Effector memory CD4-positive, alpha-beta T cell (primary cell): ENCODE results near the gene SP3.

Source experiments
- DNase-seq, 3 donors: peaks; one replicate each; pipeline ENCODE4 v3.0.0-alpha.2; 2020
- H3K27ac ChIP-seq: 2 replicates; pipeline ENCODE4 v1.7.0; 2013; ENCODE audit warnings: mild to moderate bottlenecking, low read length, moderate library complexity; ENCODE audit not compliant: insufficient read depth, poor library complexity, severe bottlenecking
- H3K27me3 ChIP-seq: replicated peaks from 2 replicates; pipeline ENCODE4 v1.7.0; 2013; ENCODE audit warnings: mild to moderate bottlenecking, low read length; ENCODE audit not compliant: insufficient read depth, control insufficient read depth, poor library complexity, severe bottlenecking
- H3K36me3 ChIP-seq: 2 replicates; pipeline ENCODE4 v1.7.0; 2013; ENCODE audit warnings: mild to moderate bottlenecking, low read length, moderate library complexity; ENCODE audit not compliant: control insufficient read depth, insufficient read depth
- H3K4me1 ChIP-seq: 2 replicates; pipeline ENCODE4 v1.7.0; 2013; ENCODE audit warnings: low read length, mild to moderate bottlenecking; ENCODE audit not compliant: control insufficient read depth, insufficient read depth, poor library complexity, severe bottlenecking
- H3K4me3 ChIP-seq: 2 replicates; pipeline ENCODE4 v1.7.0; 2013; ENCODE audit warnings: low read length, low read depth, mild to moderate bottlenecking; ENCODE audit not compliant: insufficient read depth, poor library complexity, severe bottlenecking
- H3K9me3 ChIP-seq: 2 replicates; pipeline ENCODE4 v1.7.0; 2013; ENCODE audit warnings: mild to moderate bottlenecking, low read length, moderate library complexity; ENCODE audit not compliant: control insufficient read depth

The SP3 gene

GRCh38 chr2:173880561-173880960 is 84.6 kb downstream of the SP3 start:
- Histone ChIP-seq H3K27me3 (no peaks in the 10 kb centered on the region), H3K36me3 (no peaks in the 10 kb centered on the region), H3K9me3 (no peaks in the 10 kb centered on the region)

GRCh38 chr2:173876833-173877413 is 88.2 kb downstream of the SP3 start:
- no peak for DNase-seq
- Histone ChIP-seq H3K36me3 (no peaks in the 10 kb centered on the region), H3K27me3 (no peaks in the 10 kb centered on the region), H3K4me3 (no peak overlapping the region), H3K9me3 (no peaks in the 10 kb centered on the region), H3K27ac (no peak overlapping the region), H3K4me1 (no peaks in the 10 kb centered on the region)

More at GRCh38 chr2:173880561-173880960, 84.6 kb downstream of the SP3 start:
- Histone ChIP-seq H3K27ac (no peak overlapping the region), H3K4me3 (no peak overlapping the region), H3K4me1 (no peaks in the 10 kb centered on the region)
- DNase-seq: no peak

- Histone ChIP-seq H3K36me3 (no peaks in the 10 kb centered on the region), H3K27me3 (no peaks in the 10 kb centered on the region), H3K27ac (no peak overlapping the region), H3K4me1 (no peaks in the 10 kb centered on the region), H3K4me3 (no peak overlapping the region), H3K9me3 (no peaks in the 10 kb centered on the region)
- DNase-seq: no peak
These were observed 90.3 kb downstream of the SP3 start for GRCh38 chr2:173874894-173875237.

DNA sequence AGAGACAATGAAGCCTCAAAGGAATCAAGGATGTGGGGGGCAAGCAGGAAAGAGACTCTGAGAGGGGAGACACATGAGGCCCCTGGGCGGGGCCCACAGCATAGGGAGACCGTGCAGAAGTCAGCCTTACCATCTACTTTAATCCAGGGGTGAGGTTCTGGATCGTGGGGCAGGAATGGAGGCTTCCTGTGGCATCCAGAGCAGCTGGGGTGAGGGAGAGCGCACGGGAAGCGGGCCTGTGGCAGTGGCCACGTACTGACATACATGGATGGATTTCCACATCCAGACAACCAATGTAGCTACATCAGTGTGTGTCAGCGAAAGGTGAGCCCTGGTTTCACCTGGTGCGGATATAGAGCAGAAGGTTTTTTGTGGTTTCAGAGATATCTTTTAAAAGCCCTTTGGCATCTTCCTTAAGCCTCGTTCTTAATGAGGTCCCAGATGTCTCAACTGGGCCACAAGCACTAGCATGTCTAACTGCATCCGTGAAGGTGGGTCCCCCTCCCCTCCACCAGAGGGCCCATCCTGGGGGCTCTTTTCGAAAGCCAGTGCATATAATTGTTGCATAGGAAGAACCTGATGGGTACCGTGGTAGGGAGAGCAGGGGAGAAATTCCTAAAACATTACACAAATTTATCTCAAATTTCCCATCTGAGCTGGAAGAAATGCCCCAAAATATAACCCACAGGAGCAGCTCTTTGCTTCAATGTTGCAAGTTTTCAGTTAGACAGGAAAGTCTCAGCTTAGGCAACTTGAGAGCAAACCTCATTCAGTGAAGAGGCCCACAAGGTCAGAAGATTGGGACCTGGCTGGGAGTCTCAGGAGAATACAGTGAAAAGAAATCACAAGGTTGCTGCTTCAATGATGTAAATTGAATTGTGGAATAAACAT is 90.9 kb downstream of the SP3 start:
- Histone ChIP-seq H3K4me3 (no peak overlapping the region), H3K27me3 (no peaks in the 10 kb centered on the region), H3K4me1 (no peaks in the 10 kb centered on the region), H3K27ac (no peak overlapping the region), H3K9me3 (no peaks in the 10 kb centered on the region), H3K36me3 (no peaks in the 10 kb centered on the region)
- no peak for DNase-seq

GRCh38 chr2:173872714-173873113 is 92.5 kb downstream of the SP3 start:
- H3K27me3 ChIP-seq: no peaks in the 10 kb centered on the region
- H3K27ac ChIP-seq: no peak overlapping the region
- H3K4me1 ChIP-seq: no peaks in the 10 kb centered on the region
- no peaks in the 10 kb centered on the region for H3K9me3 ChIP-seq
- H3K36me3 ChIP-seq: no peaks in the 10 kb centered on the region
- H3K4me3 ChIP-seq: no peak overlapping the region
- DNase-seq: no peak

- no peaks in the 10 kb centered on the region for H3K36me3 ChIP-seq
- no peaks in the 10 kb centered on the region for H3K27me3 ChIP-seq
- no peaks in the 10 kb centered on the region for H3K9me3 ChIP-seq
- H3K4me1 ChIP-seq: no peaks in the 10 kb centered on the region
- no peak overlapping the region for H3K27ac ChIP-seq
- no peak for DNase-seq
- H3K4me3 ChIP-seq: no peak overlapping the region
These were observed 95.6 kb downstream of the SP3 start for GRCh38 chr2:173869244-173870229.

DNA sequence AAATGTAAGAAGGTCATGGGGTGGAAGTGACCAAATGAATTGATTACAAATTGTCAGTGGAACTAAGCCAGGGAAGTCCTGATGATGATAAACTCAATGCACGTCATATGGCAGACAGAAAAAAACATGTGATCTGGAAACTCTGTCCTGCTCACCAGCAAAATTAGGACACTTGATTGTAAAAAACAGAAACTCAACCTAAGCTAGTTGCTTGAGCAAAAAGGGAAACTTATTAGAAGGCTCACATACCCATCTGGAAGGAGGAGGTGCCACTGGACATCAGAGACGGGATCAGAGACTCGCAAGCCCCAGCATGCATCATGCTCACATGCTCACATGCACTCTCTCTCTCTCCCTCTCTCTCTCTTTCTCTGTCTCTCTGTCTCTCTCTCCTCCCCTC is 96.8 kb downstream of the SP3 start:
- H3K4me1 ChIP-seq: no peaks in the 10 kb centered on the region
- H3K36me3 ChIP-seq: no peaks in the 10 kb centered on the region
- no peak overlapping the region for H3K27ac ChIP-seq
- H3K27me3 ChIP-seq: no peaks in the 10 kb centered on the region
- no peak for DNase-seq
- H3K4me3 ChIP-seq: no peak overlapping the region
- no peaks in the 10 kb centered on the region for H3K9me3 ChIP-seq

GRCh38 chr2:173866874-173867618 is 98.1 kb downstream of the SP3 start:
- Histone ChIP-seq H3K36me3 (no peaks in the 10 kb centered on the region), H3K27me3 (no peaks in the 10 kb centered on the region), H3K9me3 (no peaks in the 10 kb centered on the region), H3K4me3 (no peak overlapping the region), H3K4me1 (no peaks in the 10 kb centered on the region), H3K27ac (no peak overlapping the region)
- DNase-seq: no peak

DNA sequence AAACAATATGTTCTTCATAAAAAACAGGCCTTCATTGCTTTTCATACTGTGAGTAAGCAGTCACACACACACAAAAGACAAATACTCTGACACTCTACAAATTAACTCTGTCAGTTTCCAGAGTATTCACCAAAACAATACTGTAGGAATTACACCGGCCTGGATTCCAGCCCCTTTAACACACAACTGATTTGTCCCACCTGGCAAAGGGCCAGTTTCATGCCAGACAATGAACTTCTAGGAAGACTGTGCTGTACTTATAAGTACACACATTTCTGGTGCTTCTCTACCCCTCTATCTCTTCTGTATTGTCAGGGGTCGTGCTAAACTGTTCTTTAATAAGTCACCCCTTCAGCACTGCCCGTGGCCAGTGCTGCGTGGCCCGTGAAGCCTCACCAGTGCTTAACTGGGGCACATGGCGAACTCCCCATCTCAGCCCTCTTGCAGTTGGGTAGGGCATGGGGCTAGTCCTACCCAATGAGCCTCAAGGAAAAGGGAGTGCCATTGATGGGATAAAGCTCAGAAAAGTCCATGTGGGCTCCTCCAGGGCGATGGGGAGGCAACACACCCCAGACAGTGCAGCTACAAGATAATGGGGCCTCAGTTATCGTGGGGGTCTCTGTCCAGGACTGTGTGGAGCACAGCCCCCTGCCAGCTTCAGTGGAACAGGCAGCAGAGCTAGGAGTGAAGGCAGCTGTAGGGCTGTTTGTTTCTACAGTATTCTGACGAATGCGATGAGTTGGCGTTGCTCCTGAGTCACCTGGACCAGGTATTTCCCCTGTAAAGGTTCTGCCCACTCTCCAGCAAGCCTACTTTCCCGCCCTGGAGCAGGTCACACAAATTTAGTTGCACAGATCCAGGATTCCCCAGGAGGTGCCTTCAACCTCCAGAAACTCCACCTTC is 99.0 kb downstream of the SP3 start:
- Histone ChIP-seq H3K4me3 (no peak overlapping the region), H3K4me1 (no peaks in the 10 kb centered on the region), H3K36me3 (no peaks in the 10 kb centered on the region), H3K27ac (no peak overlapping the region), H3K27me3 (no peaks in the 10 kb centered on the region), H3K9me3 (no peaks in the 10 kb centered on the region)
- DNase-seq: no peak
